SK-N-MC (cell line): ENCODE data around the gene JADE2.

Experiments used
- EZH2 ChIP-seq: fragments of 200-600 bp; sonication (generic); IDR thresholded peaks from one replicate; pipeline ENCODE4 v1.6.1; 2017; ENCODE audit warnings: antibody characterized with exemption
- POLR2AphosphoS5 ChIP-seq: IDR thresholded peaks from 2 replicates; pipeline ENCODE4 v1.6.1; 2012; ENCODE audit warnings: mild to moderate bottlenecking, low read depth, low read length, borderline replicate concordance

DNA sequence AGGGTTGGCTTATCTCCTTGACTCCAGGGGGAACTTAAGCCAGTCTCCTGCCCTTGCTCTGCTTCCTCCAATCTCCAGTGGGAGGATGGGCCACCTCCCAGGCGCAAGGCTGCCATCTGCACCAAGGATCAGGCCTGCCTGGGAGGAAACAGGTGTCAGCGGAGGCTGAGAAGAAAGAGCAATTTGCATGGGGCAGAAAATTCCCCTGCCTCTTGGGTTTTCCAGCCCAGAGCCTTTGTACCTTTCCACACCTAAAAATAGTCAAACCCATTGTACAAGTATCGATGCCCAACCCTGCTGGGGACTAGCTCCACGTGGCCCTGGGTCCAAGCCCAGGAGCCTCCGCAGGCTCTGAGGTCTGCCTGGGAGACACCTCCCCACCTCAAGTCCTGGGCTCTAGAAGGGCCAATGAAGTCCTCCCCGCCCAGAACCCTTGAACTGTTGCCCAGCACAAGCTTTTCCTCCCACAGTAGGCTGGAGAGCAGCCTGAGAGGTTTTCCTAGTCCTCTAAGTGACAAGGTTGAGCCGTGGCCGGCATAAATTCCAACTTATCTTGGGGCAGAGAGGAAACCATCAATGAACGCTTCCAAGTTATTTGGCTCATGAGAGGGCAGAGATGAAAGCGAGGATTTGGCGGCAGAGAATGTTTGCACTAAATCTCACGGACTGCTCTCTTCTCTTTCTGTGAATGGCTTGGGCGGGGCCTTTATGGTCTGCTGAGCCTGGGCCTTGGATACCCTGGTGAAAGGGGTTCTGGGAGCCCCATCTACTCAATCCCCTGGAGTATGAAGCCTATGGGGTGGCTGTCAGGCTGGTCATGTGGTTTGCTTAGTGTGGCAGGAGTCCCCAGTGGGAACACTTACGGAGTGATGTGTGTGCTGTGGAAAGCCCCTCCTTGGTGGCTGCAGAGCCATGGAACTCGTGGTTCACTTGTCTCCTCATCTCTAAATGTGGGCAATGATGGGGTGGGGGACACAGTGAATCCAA is 15.6 kb downstream of the JADE2 start:
- TF ChIP-seq EZH2 (no peak), POLR2AphosphoS5 (no peak)
